Putamen (tissue), 1 donor: ENCODE measurements around the gene WAS.
"Not testable (repeated sequence)": the region's sequence is repeated elsewhere in the genome, so short reads cannot be mapped to it uniquely, and the experiment has no call there.

ENCODE experiments used
- DNase-seq: peaks from one replicate; pipeline ENCODE4 v3.0.0-alpha.2; 2016; ENCODE audit warnings: low spot score

Gene WAS

GRCh38 chrX:48683411-48683982, at the start of gene WAS:
WAS (plus strand) TSS chrX:48683799; CDS start chrX:48683854, 55 bp downstream.
- DNase-seq, result no peak

GRCh38 chrX:48636301-48636700, 47.3 kb upstream of the WAS start:
- no peak for DNase-seq

GRCh38 chrX:48636776-48637175, 46.8 kb upstream of the WAS start:
- no peak for DNase-seq

- no peak for DNase-seq
Measured at GRCh38 chrX:48645669-48646068, 37.9 kb upstream of the WAS start.

GRCh38 chrX:48648336-48648751, 35.3 kb upstream of the WAS start:
- DNase-seq, result peak; percentile 46

GRCh38 chrX:48649102-48649501, 34.5 kb upstream of the WAS start:
- DNase-seq, result no peak

- not testable (repeated sequence) for DNase-seq
Measured at GRCh38 chrX:48652055-48652579, 31.5 kb upstream of the WAS start.

GRCh38 chrX:48654746-48655145, 28.9 kb upstream of the WAS start:
- not testable (repeated sequence) for DNase-seq

GRCh38 chrX:48659686-48660085, 23.9 kb upstream of the WAS start:
- DNase-seq, result not testable (repeated sequence)

- DNase-seq, result no peak
Measured at GRCh38 chrX:48663241-48663640, 20.4 kb upstream of the WAS start.

GRCh38 chrX:48664156-48664555, 19.4 kb upstream of the WAS start:
- DNase-seq, result no peak

GRCh38 chrX:48665991-48666390, 17.6 kb upstream of the WAS start:
- DNase-seq, result no peak

GRCh38 chrX:48666649-48667048, 16.9 kb upstream of the WAS start:
- no peak for DNase-seq

GRCh38 chrX:48667509-48667908, 16.1 kb upstream of the WAS start:
- DNase-seq, result no peak

- DNase-seq, result not testable (repeated sequence)
Measured at GRCh38 chrX:48668187-48668586, 15.4 kb upstream of the WAS start.

GRCh38 chrX:48676106-48676892, 7.3 kb upstream of the WAS start:
- peak; percentile 88 for DNase-seq

GRCh38 chrX:48676893-48677270, 6.7 kb upstream of the WAS start:
- no peak for DNase-seq

GRCh38 chrX:48677516-48677915, 6.1 kb upstream of the WAS start:
- DNase-seq, result no peak

GRCh38 chrX:48680467-48680866, 3.1 kb upstream of the WAS start:
- not testable (repeated sequence) for DNase-seq

- DNase-seq, result not testable (repeated sequence)
Measured at GRCh38 chrX:48680925-48681324, 2.7 kb upstream of the WAS start.

- DNase-seq, result no peak
Measured at GRCh38 chrX:48681539-48682183, 1.9 kb upstream of the WAS start.

- not testable (repeated sequence) for DNase-seq
Measured at GRCh38 chrX:48682795-48683194, 804 bp upstream of the WAS start.

- no peak for DNase-seq
Measured at GRCh38 chrX:48684134-48684533, 535 bp downstream of the WAS start.
